HepG2 (cell line): Measurements from ENCODE around the gene PPP1R1B.

Experiments
- AFF4 ChIP-seq: sonication (generic); formaldehyde crosslinking; IDR thresholded peaks from 2 replicates; pipeline ENCODE4 v1.4.0; 2020; ENCODE audit warnings: missing genetic modification reagents
- ELF1 ChIP-seq: sonication (generic); formaldehyde crosslinking; IDR thresholded peaks from 2 replicates; pipeline ENCODE4 v1.4.0; 2020; ENCODE audit warnings: missing genetic modification reagents
- GABPB1 ChIP-seq: IDR thresholded peaks from 2 replicates; pipeline ENCODE4 v1.6.1; 2016; ENCODE audit warnings: mild to moderate bottlenecking, missing genetic modification reagents, moderate library complexity, missing compliant biosample characterization
- MAFK ChIP-seq, 2 experiments: IDR thresholded peaks in 1 of 2; conservative IDR thresholded peaks in 1 of 2; 2 replicates each; pipeline ENCODE4 v1.6.1; 2011; ENCODE audit warnings: improper control_type of control experiment in 2 of 2, low read length in 2 of 2
- MAX ChIP-seq: IDR thresholded peaks from 2 replicates; pipeline ENCODE4 v1.6.1; 2012; ENCODE audit warnings: inconsistent platforms
- POLR2AphosphoS5 ChIP-seq: IDR thresholded peaks from 2 replicates; pipeline ENCODE4 v1.6.1; 2012; ENCODE audit warnings: low read depth, low read length
- ZNF10 ChIP-seq: sonication (generic); formaldehyde crosslinking; IDR thresholded peaks from 2 replicates; pipeline ENCODE4 v1.4.0; 2020; ENCODE audit warnings: mild to moderate bottlenecking, low read depth, missing genetic modification reagents, borderline replicate concordance

- TF ChIP-seq MAFK (conservative IDR thresholded peaks at IDR 0.05 in 1 of 2, IDR thresholded peaks at IDR 0.05 in 1 of 2; ENCODE audit: low read length in 2 of 2) (no peak), ZNF10 (CRISPR knock-in tag) (no peak), POLR2AphosphoS5 (no peak), MAX (no peak), AFF4 (CRISPR knock-in tag) (no peak), GABPB1 (CRISPR knock-in tag) (no peak), ELF1 (CRISPR knock-in tag) (no peak)
Measured at GRCh38 chr17:39684369-39685192, 57.8 kb downstream of the PPP1R1B start.
